ENCODE results near the gene KANSL1.
"Not testable (repeated sequence)": the region's sequence is repeated elsewhere in the genome, so short reads cannot be mapped to it uniquely, and the experiment has no call there.

Gene KANSL1

GRCh38 chr17:46193151-46193625 lies at the start of gene KANSL1:
Gene KANSL1, minus strand, starts transcription at chr17:46193429. Its CDS starts 21,286 bp downstream, at chr17:46172143.
- H3K4me3 ChIP-seq (ENCODE audit: low read depth, low read length) = peak within 1 kb of the TSS; percentile 93

GRCh38 chr17:46231359-46231758 lies 38.1 kb upstream of the KANSL1 start:
- H3K4me3 ChIP-seq (ENCODE audit: low read depth, low read length) = not testable (repeated sequence)

GRCh38 chr17:46225274-46225794 lies 32.1 kb upstream of the KANSL1 start:
- H3K4me3 ChIP-seq (ENCODE audit: low read depth, low read length) = peak overlapping the region; percentile 39

GRCh38 chr17:46224864-46225263 lies 31.6 kb upstream of the KANSL1 start:
- H3K4me3 ChIP-seq (ENCODE audit: low read depth, low read length) = peak overlapping the region; percentile 39

GRCh38 chr17:46223041-46223440 lies 29.8 kb upstream of the KANSL1 start:
- not testable (repeated sequence) for H3K4me3 ChIP-seq (ENCODE audit: low read depth, low read length)

GRCh38 chr17:46216682-46217081 lies 23.5 kb upstream of the KANSL1 start:
- H3K4me3 ChIP-seq (ENCODE audit: low read depth, low read length) = no peak overlapping the region

GRCh38 chr17:46212634-46213435 lies 19.6 kb upstream of the KANSL1 start:
- H3K4me3 ChIP-seq (ENCODE audit: low read depth, low read length) = no peak overlapping the region

- H3K4me3 ChIP-seq (ENCODE audit: low read depth, low read length) = no peak overlapping the region
These were observed 15.8 kb upstream of the KANSL1 start for GRCh38 chr17:46208997-46209396.

GRCh38 chr17:46205975-46206374 lies 12.7 kb upstream of the KANSL1 start:
- H3K4me3 ChIP-seq (ENCODE audit: low read depth, low read length) = no peak overlapping the region

GRCh38 chr17:46202424-46202823 lies 9.2 kb upstream of the KANSL1 start:
- H3K4me3 ChIP-seq (ENCODE audit: low read depth, low read length) = no peak overlapping the region

GRCh38 chr17:46201491-46201890 lies 8.3 kb upstream of the KANSL1 start:
- H3K4me3 ChIP-seq (ENCODE audit: low read depth, low read length) = no peak overlapping the region

- H3K4me3 ChIP-seq (ENCODE audit: low read depth, low read length) = no peak overlapping the region
These were observed 7.0 kb upstream of the KANSL1 start for GRCh38 chr17:46200197-46200596.

GRCh38 chr17:46199379-46199778 lies 6.2 kb upstream of the KANSL1 start:
- no peak overlapping the region for H3K4me3 ChIP-seq (ENCODE audit: low read depth, low read length)

- H3K4me3 ChIP-seq (ENCODE audit: low read depth, low read length) = no peak overlapping the region
These were observed 5.0 kb upstream of the KANSL1 start for GRCh38 chr17:46198233-46198632.

GRCh38 chr17:46197530-46197929 lies 4.3 kb upstream of the KANSL1 start:
- H3K4me3 ChIP-seq (ENCODE audit: low read depth, low read length) = no peak overlapping the region

- H3K4me3 ChIP-seq (ENCODE audit: low read depth, low read length) = no peak overlapping the region
These were observed 2.9 kb upstream of the KANSL1 start for GRCh38 chr17:46195939-46196716.

- no peak overlapping the region for H3K4me3 ChIP-seq (ENCODE audit: low read depth, low read length)
These were observed 2.1 kb upstream of the KANSL1 start for GRCh38 chr17:46195217-46195855.

GRCh38 chr17:46194393-46195216 lies 1.4 kb upstream of the KANSL1 start:
- peak overlapping the region; percentile 74 for H3K4me3 ChIP-seq (ENCODE audit: low read depth, low read length)

GRCh38 chr17:46193626-46194392 lies 580 bp upstream of the KANSL1 start:
- peak overlapping the region; percentile 74 for H3K4me3 ChIP-seq (ENCODE audit: low read depth, low read length)

All from iPS-11a (cell line).